HL-60 (cell line): Measurements from ENCODE around the gene EIPR1.

Experiments
- GABPA ChIP-seq: IDR thresholded peaks from 2 replicates; pipeline ENCODE4 v1.6.1; 2012; ENCODE audit warnings: low read depth
- POLR2AphosphoS5 ChIP-seq: IDR thresholded peaks from 2 replicates; pipeline ENCODE4 v1.6.1; 2012; ENCODE audit warnings: low read depth
- SPI1 ChIP-seq: IDR thresholded peaks from 2 replicates; pipeline ENCODE4 v1.6.1; 2012; ENCODE audit warnings: low read depth, mild to moderate bottlenecking, borderline replicate concordance
- TF ChIP-seq, protein P1 (sequence below): IDR thresholded peaks from one replicate; pipeline ENCODE4 v1.5.1; 2011; ENCODE audit warnings: low read length, control low read depth, inconsistent platforms; ENCODE audit not compliant: insufficient read depth

DNA sequence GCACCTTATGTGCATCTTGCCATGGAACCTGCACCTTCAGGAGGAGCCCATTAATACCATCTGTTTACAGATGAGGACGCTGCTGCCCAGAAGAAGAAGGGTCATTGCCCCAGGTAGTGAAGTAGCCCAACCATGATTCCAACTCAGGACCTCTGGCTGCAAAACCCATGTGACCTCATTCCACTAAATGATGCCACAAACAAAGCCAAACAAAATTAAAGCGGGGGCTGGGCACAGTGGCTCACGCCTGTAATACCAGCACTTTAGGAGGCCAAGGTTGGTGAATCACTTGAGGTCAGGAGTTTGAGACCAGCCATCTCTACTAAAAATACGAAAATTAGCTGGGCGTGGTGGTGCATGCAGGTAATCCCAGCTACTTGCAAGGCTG is 202.1 kb downstream of the EIPR1 start:
- no peak for TF ChIP-seq POLR2AphosphoS5
- TF ChIP-seq, protein P1, sequence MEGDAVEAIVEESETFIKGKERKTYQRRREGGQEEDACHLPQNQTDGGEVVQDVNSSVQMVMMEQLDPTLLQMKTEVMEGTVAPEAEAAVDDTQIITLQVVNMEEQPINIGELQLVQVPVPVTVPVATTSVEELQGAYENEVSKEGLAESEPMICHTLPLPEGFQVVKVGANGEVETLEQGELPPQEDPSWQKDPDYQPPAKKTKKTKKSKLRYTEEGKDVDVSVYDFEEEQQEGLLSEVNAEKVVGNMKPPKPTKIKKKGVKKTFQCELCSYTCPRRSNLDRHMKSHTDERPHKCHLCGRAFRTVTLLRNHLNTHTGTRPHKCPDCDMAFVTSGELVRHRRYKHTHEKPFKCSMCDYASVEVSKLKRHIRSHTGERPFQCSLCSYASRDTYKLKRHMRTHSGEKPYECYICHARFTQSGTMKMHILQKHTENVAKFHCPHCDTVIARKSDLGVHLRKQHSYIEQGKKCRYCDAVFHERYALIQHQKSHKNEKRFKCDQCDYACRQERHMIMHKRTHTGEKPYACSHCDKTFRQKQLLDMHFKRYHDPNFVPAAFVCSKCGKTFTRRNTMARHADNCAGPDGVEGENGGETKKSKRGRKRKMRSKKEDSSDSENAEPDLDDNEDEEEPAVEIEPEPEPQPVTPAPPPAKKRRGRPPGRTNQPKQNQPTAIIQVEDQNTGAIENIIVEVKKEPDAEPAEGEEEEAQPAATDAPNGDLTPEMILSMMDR, result no peak
- TF ChIP-seq SPI1, result no peak
- TF ChIP-seq GABPA, result no peak
